Endodermal cell (in vitro differentiated cells): Measurements from ENCODE around the gene ANGEL1. TPM values are rescaled to one million over a fixed set of nuclear protein-coding genes. Genes with fewer than 3 reads are reported as not detected.
A peak's percentile ranks its signal among the peaks of the same experiment; 100 is the strongest.

Experiments
- DNase-seq: peaks from one replicate; pipeline ENCODE4 v3.0.0-alpha.2; 2017
- H3K27ac ChIP-seq: 2 replicates; pipeline ENCODE4 v1.5.1; 2013; ENCODE audit warnings: mild to moderate bottlenecking, low read depth, low read length, moderate library complexity
- H3K27me3 ChIP-seq: 2 replicates; pipeline ENCODE4 v1.6.1; 2013; ENCODE audit warnings: mild to moderate bottlenecking, low read length, moderate library complexity; ENCODE audit not compliant: insufficient read depth, control insufficient read depth, poor library complexity, severe bottlenecking
- H3K36me3 ChIP-seq: 2 replicates; pipeline ENCODE4 v1.7.0; 2013; ENCODE audit warnings: mild to moderate bottlenecking, low read length, moderate library complexity; ENCODE audit not compliant: control insufficient read depth, insufficient read depth
- H3K4me1 ChIP-seq: one replicate; pipeline ENCODE4 v1.7.0; 2013; ENCODE audit warnings: low read length; ENCODE audit not compliant: control insufficient read depth, insufficient read depth
- H3K4me3 ChIP-seq: 2 replicates; pipeline ENCODE4 v1.5.1; 2013; ENCODE audit warnings: mild to moderate bottlenecking, low read length, moderate library complexity
- H3K9ac ChIP-seq: 2 replicates; pipeline ENCODE4 v1.6.1; 2013; ENCODE audit warnings: mild to moderate bottlenecking, low read length, moderate library complexity; ENCODE audit not compliant: poor library complexity, severe bottlenecking; ENCODE audit errors: extremely low read depth
- H3K9me3 ChIP-seq: 2 replicates; pipeline ENCODE4 v1.6.1; 2013; ENCODE audit warnings: mild to moderate bottlenecking, low read length, moderate library complexity; ENCODE audit not compliant: control insufficient read depth
- H3K27ac Mint-ChIP-seq: 2 replicates; pipeline ENCODE4 v1.8.0; 2020; ENCODE audit warnings: mixed read lengths
- H3K27me3 Mint-ChIP-seq: 2 replicates; pipeline ENCODE4 v1.8.0; 2021; ENCODE audit warnings: mild to moderate bottlenecking, mixed read lengths; ENCODE audit not compliant: insufficient read depth
- H3K36me3 Mint-ChIP-seq: 2 replicates; pipeline ENCODE4 v1.8.0; 2020; ENCODE audit warnings: low read depth, mixed read lengths
- H3K4me1 Mint-ChIP-seq: 2 replicates; pipeline ENCODE4 v1.8.0; 2020; ENCODE audit warnings: mixed read lengths
- H3K4me3 Mint-ChIP-seq: 2 replicates; pipeline ENCODE4 v1.8.0; 2020; ENCODE audit warnings: mild to moderate bottlenecking, moderate library complexity, mixed read lengths
- H3K9me3 Mint-ChIP-seq: 2 replicates; pipeline ENCODE4 v1.8.0; 2020; ENCODE audit warnings: mild to moderate bottlenecking, mixed read lengths
- WGBS, 2 experiments: methylation state at CpG; one replicate each; pipeline versions ENCODE4 v1.1.5 to v1.1.7; 2013; ENCODE audit warnings: missing lambda C conversion rate in 2 of 2, mixed read lengths in 1 of 2; ENCODE audit not compliant: insufficient coverage in 1 of 2, insufficient read length in 1 of 2; 5-methylcytosine and 5-hydroxymethylcytosine counted together
- total RNA-seq, 2 donors: library from RNA; stranded (reverse); fragmentation: NEBNext Ultra II Directional in 1 of 2; extraction: Animal tissue kit (Norgen Biotek cat#: 25700) in 1 of 2; gene quantifications; 2 replicates in 1 of 2; 3 replicates in 1 of 2; pipeline ENCODE4 v1.2.1, GENCODE V29; 2021
- TF ChIP-seq, protein P1 (sequence below): fragments of 200-600 bp; sonication (generic); conservative IDR thresholded peaks from 2 replicates; pipeline ENCODE4 v1.5.0; 2021; ENCODE audit warnings: antibody characterized with exemption, mild to moderate bottlenecking

Gene ANGEL1
- total RNA-seq, 2 donors from 2014 or later = 21.5 to 32.5 TPM

DNA sequence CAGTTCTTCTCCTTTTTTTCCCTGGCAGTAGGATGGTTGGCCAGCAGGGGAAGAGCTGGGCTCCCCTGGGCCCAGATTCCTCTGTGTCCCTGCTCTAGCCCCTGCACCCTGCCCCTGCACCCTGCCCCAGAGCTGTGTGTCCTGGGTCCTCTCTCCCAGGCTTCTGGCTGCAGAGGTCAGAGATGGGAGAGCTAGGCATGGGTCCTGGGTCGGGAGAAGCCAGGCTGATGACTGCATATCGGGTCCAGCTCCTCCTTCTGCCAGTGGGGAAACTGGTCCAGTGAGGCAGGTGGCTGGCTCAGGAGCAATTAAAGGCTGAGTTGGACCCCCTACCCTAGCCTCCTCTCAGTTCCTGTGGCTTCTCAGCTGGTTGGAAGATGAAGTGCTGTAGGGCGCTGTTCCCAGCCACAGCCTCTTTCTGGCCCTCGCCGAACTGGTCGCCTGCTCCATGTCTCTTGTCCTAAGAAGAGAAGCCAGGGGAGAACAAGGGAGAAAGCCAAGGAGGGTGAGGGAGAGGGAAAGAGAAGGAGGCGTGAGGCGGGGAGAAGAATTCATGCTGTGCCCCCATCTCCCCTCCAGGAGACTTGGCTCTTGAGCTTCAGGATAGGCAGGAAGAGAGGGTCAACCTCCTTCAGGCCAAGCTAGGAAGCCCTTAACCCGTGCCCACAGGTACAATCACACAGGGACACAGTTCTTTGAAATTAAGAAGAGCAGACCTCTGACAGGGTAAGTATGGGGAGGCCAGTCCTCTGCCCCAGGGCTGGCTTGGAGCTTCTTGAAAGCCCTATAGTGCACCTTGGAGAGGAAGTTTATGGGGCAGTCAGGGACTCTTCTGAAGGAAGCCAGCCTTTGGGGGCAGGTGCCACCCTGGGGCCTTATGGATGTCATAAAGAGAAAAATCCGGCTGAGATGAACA is 41.9 kb downstream of the ANGEL1 start:
- Histone ChIP-seq H3K9ac (no peak overlapping the region), H3K9me3 (no peaks in the 10 kb centered on the region), H3K27me3 (no peaks in the 10 kb centered on the region), H3K4me1 (peaks cover 6% of the 10 kb centered on the region), H3K4me3 (no peak overlapping the region), H3K36me3 (no peaks in the 10 kb centered on the region), H3K27ac (no peak overlapping the region)
- Mint-ChIP-seq H3K4me3 (no peak overlapping the region), H3K27ac (no peak overlapping the region), H3K27me3 (peaks cover 9% of the 10 kb centered on the region), H3K4me1 (peaks cover 18% of the 10 kb centered on the region), H3K36me3 (no peaks in the 10 kb centered on the region), H3K9me3 (no peaks in the 10 kb centered on the region)
- DNase-seq = peak; percentile 45
- TF ChIP-seq, protein P1, sequence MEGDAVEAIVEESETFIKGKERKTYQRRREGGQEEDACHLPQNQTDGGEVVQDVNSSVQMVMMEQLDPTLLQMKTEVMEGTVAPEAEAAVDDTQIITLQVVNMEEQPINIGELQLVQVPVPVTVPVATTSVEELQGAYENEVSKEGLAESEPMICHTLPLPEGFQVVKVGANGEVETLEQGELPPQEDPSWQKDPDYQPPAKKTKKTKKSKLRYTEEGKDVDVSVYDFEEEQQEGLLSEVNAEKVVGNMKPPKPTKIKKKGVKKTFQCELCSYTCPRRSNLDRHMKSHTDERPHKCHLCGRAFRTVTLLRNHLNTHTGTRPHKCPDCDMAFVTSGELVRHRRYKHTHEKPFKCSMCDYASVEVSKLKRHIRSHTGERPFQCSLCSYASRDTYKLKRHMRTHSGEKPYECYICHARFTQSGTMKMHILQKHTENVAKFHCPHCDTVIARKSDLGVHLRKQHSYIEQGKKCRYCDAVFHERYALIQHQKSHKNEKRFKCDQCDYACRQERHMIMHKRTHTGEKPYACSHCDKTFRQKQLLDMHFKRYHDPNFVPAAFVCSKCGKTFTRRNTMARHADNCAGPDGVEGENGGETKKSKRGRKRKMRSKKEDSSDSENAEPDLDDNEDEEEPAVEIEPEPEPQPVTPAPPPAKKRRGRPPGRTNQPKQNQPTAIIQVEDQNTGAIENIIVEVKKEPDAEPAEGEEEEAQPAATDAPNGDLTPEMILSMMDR = peak; percentile 43
- 92 to 94% methylated on average over 5 to 10 of the region's 10 CpGs for WGBS, 2 experiments

DNA sequence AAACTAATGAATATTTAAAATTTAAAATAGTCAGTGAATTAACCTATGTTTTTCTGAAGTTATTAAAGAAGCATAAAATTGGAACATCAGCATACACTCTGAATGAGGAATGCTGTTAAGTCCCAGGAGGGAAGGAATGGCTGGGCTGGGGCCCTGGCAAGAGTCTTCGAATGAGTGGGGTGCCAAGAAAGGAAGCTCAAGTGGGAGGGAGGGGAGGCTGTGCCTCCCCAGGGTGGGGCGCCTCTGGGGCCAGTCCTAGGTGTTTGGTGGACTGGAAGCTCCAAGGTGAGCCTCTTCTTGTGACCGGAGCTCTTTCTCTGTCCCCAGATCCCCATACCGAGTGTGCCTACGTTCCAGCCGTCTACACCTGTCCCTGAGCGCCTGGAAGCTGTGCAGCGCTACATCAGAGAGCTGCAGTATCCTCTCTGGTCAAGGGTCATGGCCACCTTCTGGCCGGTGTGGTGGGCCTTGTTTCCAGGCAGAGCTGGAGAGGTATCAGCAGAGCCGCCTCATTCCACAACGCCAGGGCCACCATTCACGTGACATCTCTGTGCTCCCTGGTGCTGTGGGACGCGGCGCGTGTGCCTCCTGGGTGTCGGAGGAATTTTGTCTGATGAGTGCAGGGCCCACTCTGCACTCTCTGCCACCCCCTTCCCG is 42.9 kb downstream of the ANGEL1 start:
- peak; percentile 32 for DNase-seq
- Histone ChIP-seq H3K9ac (no peak overlapping the region), H3K36me3 (no peaks in the 10 kb centered on the region), H3K4me3 (no peak overlapping the region), H3K27ac (no peak overlapping the region), H3K9me3 (no peaks in the 10 kb centered on the region), H3K27me3 (no peaks in the 10 kb centered on the region), H3K4me1 (peaks cover 6% of the 10 kb centered on the region)
- Mint-ChIP-seq H3K36me3 (no peaks in the 10 kb centered on the region), H3K4me3 (no peak overlapping the region), H3K27ac (no peak overlapping the region), H3K9me3 (no peaks in the 10 kb centered on the region), H3K27me3 (peaks cover 18% of the 10 kb centered on the region), H3K4me1 (peaks cover 18% of the 10 kb centered on the region)
- WGBS, 2 experiments = 94 to 97% methylated on average over 10 to 18 of the region's 18 CpGs
- TF ChIP-seq, protein P1 = no peak

DNA sequence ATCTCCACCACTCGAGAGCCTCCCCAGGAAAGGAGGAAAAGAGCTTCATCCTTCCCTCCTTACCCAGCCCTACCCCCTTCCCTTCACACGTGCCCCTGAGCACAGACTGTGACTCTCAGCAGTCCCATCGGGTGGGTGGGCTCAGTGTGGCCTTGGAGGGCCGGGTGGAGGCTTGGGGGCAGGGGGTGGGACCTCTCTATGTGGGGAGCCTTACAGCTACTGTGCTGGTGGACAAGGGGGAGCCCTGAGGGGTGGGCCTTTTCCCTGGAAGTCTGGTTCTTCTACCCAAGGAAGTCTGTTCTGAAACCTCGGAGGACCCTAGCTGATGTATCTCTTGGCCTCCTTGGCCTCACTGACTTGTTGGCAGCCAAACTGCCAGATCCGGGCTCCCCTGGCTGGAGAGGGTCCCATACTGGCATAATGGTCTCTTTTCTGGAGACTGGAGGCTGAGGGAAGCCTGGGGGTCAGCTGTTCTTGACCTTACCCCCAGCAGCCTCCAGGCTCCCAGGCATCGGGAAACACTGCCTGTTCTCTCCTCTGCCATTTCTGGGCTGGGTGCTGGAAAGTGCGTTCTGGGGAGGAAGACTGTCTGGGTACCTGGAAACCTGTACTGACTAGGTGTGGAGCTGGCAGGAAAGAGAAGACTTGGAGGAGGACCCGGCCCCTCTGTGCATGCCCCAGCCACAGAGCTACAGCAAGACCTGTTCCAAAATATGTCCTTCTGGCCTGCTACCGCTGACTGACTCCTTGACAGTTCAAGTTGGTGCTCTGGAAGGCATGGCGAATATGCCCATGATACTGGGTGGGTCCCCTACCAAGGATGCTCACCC is 43.8 kb downstream of the ANGEL1 start:
- Histone ChIP-seq H3K4me1 (peaks cover 6% of the 10 kb centered on the region), H3K27me3 (peaks cover 6% of the 10 kb centered on the region), H3K27ac (peak overlapping the region; percentile 26), H3K9ac (no peak overlapping the region), H3K9me3 (no peaks in the 10 kb centered on the region), H3K36me3 (no peaks in the 10 kb centered on the region), H3K4me3 (no peak overlapping the region)
- H3K27ac Mint-ChIP-seq = no peak overlapping the region
- 88 to 90% methylated on average over 5 to 11 of the region's 11 CpGs for WGBS, 2 experiments
- peak; percentile 40 for DNase-seq
- H3K9me3 Mint-ChIP-seq = no peaks in the 10 kb centered on the region
- no peak overlapping the region for H3K4me3 Mint-ChIP-seq
- H3K36me3 Mint-ChIP-seq = no peaks in the 10 kb centered on the region
- H3K4me1 Mint-ChIP-seq = peaks cover 17% of the 10 kb centered on the region
- TF ChIP-seq, protein P1 = no peak
- H3K27me3 Mint-ChIP-seq = peaks cover 27% of the 10 kb centered on the region
